HG03520 (cell line): ENCODE measurements around the gene PCBP3.
"Not testable (repeated sequence)": the region's sequence is repeated elsewhere in the genome, so short reads cannot be mapped to it uniquely, and the experiment has no call there.

Source experiments
- ATAC-seq: cut with Tn5 transposase; IDR thresholded peaks from one replicate; pipeline ENCODE4 v1.9.1; 2021; ENCODE audit warnings: mild to moderate bottlenecking, moderate library complexity; ENCODE audit not compliant: unreplicated experiment

PCBP3 gene

DNA sequence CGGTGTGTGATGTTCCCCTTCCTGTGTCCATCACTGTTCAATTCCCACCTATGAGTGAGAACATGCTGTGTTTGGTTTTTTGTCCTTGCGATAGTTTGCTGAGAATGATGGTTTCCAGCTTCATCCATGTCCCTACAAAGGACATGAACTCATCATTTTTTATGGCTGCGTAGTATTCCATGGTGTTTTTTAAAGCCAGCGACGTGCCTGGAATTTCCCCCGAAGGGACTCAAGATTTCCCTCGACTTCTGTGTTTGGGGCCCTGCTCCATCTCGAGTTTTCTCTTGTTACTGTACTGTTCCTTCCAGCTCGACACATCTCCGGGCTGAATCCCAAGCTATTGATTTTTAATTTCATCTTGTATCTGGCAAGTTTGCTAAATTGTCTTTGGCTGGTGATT lies 309.0 kb downstream of the PCBP3 start:
- not testable (repeated sequence) for ATAC-seq

DNA sequence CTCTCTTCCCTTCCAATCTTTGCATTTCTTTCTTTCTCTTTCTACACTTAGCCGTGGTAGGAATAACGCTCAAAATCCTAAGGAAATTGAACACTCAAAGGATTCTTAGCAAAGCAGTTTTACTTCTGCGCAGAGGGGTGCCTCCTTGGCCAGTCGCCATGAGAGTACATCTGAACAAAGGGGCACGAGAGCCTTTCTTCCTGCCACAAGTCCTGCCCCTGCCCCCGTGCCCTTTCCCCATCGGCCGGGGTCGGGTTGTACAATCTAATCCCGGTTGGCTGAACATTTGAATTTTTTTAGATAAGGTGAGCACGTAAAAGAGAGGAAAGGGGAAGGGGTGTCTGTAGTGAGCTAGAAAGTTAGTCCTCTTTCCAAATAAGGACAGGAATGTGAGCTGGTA lies 309.4 kb downstream of the PCBP3 start:
- ATAC-seq: no peak

DNA sequence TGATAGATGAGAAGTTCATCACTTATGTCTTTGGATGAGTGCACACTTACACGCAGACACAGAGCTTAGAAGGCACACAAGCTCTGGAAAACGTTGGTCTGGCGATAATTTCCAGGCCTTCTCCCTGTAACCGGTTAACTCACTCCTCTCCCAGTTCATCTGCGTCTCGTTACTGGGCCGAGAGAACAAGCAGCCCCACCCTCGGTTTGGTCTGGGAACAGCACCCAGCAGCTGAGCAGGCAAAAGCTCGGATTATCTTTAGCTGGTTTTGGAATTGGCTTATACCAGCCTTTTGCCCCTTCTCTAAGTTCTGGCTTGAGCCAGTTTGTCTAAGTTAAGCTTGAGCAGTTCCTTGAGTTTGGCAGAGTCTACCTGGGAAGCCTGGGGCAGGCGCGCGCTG lies 310.7 kb downstream of the PCBP3 start:
- ATAC-seq: no peak

DNA sequence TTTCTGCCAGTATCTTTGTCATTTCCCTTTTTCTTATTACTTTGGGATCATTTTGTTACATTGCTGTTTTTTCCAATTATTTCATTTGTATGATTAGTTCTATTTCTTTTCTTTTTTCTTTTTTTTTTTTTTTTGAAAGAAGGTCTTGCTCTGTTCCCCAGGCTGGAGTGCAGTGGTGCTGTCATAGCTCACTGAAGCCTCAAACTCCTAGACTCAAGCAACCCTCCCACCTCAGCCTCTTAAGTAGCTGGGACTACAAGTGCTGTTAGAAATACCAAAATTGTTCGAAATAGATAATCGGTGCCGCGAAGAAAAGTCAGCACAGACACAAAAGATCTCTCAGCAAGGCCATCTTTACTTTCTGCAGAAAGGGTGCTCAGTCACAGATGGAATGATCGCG lies 311.4 kb downstream of the PCBP3 start:
- ATAC-seq: no peak

DNA sequence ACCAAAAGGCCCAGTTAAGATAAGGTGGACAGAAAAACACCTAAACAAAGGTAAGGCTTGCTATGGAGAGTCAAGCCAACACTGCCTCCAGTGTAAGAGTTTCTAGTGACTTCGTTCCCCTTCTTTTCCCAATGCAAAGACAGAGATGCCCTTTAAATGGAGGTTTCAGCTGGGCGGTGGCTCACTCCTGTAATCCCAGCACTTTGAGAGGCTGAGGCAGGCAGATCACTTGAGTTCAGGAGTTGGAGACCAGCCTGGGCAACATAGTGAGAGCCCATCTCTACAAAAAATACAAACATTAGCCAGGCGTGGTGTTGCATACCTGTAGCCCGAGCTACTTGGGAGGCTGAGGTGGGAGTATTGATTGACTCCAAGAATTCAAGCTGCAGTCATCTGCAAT lies 314.0 kb downstream of the PCBP3 start:
- ATAC-seq: no peak

DNA sequence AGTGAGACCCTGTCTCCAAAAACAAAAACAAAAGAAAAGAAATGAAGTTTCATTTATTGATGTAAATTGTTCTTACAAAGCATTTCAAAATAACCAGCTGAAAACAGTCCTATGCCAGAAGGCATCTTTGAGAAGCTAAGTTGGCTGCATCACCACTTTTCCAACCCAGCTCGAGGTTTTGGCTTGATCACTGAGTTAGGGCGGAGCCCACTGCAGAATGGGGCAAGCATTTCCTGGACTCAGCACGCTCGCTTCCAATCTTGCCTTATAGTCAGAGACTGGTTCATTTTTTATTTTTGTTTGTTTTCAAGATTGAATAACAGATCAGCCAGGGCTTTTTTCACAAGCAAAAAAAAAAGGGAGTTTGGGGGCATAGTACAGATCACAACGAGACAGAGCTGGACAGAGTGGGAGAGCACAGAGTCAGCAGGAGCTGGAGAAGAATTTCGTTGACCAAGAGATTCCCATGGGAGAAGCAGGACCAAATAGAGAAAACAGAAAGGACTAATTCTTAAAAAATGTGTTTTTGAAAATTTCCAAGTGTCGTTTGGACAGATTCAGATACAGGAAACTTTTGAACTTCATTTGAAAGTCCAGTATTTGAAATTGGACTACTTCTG lies 314.6 kb downstream of the PCBP3 start:
- ATAC-seq: no peak

DNA sequence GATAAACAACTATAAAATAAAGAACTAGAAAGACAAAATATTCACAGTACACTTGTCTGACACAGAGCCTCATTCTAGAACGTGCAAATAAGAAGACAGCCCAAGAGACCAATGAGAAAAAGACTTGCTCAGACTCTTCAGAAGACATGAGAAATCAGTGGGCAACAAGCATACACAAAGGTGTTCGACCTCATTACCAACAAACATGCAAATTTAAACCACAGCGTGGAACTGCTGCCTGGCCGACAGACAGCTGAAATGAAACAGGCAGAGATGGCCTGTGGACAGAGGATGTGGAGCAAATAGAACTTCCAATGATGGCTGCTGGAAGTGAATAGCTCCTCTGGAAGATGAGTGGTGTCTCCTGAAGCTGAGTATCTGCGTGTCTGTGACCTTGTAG lies 315.7 kb downstream of the PCBP3 start:
- no peak for ATAC-seq

DNA sequence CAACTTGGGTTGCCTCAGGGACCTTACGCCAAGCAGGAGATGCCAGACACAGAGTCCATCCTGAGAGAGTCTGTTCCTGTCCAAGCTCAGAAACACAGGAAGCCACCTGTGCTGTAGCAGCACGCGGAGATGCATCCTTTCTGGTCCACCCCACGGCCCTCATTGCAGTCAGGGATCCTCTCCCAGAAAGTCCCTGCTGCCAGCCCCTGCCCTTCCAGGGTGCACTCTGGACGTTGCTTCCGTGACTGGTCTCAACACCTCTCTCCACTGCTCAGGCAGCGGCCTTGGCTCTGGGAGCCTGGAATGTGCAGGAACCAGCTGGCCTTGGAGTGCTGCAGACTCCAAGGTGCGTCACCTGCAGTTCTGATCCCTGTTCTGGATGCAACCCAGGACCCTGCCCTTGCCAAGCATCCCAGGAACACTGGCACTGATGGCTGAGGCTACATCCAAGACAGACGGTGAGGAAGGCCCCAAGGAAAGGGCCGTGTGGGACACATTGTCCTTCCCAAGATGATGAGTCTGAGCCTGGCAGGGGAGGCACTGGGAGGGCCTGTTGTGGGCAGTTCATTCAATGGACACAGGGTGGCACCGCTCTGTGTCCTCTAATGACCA lies 316.4 kb downstream of the PCBP3 start:
- ATAC-seq: no peak

DNA sequence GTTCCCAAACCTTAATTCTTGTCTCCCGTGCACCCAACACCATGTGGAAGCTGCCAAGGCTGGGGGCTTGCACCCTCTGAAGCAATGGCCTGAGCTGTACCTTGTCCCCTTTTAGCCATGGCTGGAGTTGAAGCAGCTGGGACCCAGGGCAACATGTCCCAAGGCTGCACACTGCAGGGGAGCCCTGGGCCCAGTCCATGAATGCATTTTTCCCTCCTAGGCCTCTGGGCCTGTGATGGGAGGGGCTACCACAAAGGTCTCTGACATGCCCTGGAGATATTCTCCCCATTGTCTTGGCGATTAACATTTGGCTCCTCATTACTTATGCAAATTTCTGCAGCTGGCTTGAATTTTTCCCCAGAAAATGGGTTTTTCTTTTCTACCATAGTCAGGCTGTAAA lies 317.9 kb downstream of the PCBP3 start:
- ATAC-seq: not testable (repeated sequence)

DNA sequence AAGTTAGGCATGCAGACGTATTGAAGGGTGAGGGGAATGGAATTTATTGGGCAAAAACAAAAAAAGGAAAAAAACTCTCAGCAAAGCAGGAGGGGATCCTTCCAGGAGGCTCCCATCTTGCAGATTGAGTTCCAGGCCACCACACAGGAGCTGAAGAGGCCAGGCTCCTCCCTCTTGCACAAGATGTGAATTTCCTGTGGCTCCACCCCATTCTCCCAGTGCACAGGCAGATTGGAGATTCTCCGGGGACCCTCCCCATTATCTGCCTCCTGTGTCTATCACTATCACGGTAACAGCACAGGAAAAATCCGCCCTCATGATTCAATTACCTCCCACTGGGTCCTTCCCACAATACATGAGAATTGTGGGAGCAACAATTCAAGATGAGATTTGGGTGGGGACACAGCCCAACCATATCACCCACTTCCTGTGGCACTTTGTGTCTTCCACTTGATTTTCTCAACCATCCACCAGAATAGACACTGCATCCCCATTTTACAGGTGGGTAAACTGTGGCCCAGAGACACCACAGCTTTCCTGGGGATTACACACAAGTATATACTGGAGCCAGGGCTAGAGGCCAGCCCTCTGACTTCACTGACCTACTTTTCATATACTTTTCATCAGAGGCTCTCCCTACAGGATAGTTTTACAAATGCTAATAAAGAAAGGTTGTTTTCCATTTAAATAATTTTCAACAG lies 319.2 kb downstream of the PCBP3 start:
- no peak for ATAC-seq

DNA sequence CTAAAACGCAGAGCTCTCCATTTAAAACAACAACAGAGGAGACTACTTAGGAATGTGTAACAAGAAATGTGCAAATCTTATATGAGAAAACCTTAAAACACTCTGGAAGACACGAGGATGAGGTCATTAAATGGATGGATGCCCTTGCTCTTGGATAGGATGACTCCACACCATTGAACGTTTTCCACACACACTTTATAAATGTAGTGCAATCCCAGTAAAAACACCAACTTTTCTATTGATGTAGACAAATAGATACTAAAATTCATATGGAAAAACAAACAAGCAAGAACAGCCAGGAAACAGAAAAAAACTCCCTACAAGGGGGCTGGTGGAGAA lies 319.7 kb downstream of the PCBP3 start:
- no peak for ATAC-seq

DNA sequence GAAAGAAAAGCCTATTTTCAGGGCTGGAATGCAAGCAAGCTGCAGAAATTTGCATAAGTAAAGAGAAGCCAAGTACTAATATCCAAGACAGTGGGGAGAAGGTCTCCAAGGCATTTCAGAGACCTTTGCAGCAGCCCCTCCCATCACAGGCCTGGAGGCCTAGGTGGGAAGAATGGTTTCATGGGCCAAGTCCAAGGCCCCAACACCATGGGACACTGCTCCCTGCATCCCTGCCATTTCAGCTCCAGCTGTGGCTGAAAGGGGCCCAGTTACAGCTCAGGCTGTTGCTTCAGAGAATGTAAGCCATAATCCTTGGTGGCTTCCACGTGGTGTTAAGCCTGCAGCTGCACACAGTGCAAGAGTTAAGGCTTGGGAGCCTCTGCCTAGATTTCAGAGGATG lies 321.1 kb downstream of the PCBP3 start:
- no peak for ATAC-seq

DNA sequence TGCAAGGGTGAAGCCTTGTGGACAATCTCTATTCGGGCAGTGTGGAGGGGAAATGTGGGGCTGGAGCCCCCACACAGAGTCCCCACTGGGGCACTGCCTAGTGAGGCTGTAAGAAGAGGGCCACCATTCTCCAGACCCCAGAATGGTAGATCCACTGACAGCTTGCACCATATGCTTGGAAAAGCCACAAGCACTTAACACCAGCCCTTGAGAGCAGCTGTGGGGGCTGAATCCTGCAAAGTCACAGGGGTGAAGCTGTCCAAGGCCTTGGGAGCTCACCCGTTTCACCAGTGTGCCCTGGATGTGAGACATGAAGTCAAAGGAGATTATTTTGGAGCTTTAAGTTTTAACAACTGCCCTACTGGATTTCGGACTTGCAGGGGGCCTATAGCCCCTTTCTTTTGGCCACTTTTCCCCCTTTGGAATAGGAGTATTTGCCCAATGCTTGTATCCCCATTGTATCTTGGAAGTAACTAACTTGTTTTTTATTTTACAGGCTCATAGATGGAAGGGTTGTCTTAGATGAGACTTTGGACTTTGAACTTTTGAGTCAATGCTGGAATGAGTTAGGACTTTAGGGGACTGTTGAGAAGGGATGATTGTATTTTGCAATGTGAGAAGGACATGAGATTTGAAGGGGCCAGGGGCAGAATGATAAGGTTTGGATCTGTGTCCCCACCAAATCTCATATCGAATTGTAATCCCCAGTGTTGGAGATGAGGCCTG lies 321.7 kb downstream of the PCBP3 start:
- no peak for ATAC-seq

DNA sequence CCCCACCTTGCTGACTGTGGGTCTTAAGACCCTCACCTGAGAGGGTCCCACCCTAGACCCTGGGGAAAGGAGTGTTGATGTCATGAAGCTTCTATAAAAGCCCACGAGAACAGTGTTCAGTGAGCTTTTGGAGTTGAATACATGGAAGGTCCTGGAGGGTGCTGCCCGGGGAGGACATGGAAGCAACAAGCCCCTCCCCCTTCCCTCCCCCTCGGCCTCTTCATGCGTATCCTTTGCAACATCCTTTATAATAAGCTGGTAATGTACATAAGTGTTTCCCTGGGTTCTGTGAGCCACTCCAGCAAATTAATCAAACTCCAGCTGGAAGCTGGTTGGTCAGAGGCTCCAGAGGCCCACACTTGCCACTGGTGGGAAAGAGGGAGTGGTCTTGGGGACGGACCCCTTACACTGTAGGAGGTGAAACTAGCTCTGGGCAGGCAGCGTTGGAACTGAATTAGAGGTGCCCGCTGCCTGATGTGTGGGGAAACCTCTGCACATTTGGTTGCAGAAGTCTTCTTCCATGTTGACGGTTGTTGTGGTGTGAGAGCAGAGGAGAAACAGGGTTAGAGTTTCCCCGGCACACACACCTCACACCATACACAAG lies 323.4 kb downstream of the PCBP3 start:
- ATAC-seq: no peak

DNA sequence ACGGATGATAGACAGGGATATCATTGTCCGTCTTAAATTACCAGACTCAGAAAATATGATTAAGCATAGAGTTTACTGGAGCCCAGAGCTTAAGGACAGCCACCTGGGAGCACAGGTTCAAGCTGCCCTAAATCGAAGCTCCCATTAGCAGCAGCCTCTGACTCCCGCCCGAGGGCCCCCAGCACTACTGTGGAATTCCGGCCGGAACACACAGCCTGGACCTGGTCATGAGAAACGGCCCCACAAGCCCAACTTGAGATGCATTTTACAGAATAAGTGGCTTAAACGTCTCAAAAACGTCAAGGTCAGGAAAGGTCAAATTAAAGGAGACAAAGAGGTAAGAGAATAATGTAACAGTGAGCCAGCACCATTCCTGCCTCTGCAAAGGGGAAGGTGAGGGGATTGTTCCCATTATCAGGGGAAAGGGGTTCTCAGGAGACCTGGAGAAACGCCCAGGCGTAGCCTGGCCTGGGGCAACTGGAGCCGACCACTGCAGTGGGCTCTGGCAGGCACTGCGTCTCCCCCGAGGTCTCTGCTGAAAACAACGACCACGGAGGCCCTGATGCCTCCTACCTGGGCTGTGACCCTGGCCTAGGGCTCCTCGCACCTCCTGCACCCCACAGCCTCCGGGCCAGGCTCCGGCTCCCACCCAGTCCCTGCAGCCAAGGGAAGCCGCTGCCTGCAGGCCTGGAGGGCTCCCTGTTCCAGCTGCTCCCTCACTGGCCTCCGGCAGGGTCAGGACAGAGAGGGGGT lies 326.6 kb downstream of the PCBP3 start:
- no peak for ATAC-seq

DNA sequence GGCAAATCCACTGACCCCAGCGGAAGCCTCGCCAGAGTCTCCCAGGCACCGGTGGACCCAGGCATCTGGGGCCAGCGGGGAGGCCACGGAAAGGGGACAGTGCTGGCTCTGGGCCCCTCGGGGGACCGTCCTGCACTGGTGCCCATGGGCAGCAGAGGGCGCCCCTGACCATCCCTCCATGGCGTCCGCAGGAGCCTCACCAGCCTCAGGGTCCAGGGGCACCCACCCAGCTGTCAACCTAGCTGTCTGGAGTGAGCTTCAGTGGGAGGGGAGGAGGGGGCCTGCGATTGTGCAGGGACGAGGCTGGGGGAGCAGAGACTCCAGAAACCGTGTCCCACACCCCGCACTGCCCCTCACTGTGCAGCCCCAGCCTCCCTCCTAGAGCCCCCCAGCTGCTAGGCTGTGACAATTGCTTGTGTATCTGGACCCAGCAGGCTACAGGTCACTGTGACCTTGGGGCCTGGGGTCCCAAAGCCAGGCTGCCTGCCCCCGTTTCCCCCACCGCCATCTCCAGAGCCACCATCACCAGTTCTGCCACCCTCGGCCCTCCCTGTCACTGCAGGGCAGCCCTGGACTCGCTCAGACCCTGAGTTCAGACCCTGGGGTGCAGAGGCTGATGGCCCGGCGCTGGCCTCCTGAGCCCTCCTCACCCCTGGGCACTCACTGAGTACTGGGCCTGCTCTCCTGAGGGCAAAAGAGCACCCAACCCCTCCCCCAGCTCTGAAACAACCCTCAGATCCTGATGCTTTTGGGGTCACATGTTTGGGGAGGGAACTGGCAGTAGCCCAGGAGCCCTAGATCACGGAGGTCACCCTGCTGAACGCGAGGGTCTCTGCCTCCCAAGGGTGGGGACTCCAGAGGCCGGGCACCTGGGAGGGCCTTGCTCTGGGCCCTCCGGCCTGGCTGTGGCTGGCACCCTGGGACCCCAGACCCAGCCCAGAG lies 327.4 kb downstream of the PCBP3 start:
- no peak for ATAC-seq

DNA sequence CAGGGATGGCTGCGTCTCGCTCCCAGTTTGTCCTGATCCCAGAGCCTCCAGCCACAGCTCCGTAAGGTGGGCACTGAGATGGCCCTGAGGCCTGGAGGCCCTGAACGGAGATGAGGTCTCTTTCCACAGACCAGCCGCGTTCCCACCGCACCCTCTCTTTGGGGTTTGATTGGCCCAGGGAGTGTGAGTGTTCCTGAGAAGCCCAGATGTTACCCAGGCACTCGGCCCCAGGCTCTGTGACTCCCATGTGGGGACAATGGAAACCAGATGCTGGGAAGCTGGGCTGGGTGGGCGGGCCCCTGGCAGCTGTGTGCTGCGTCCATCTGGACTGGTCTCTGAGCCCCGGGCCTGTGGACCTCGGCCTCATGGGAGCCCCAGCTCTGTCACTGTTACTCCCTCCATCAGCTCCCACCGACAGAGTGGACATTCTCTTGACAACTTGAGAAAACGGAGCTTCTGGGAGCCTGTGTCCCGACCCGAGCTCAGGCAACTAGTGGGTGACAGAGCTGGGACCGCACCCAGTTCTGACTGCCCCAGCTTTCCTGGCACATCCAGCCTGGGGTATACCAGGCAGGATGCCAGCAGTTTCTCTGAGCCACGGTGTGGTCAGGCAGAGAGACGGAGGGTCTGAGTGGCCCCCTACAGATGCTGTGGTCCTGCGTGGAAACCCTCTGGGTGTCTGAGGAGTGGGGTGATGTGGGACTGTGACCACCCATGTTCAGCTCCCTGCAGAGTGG lies 328.3 kb downstream of the PCBP3 start:
- ATAC-seq: no peak

DNA sequence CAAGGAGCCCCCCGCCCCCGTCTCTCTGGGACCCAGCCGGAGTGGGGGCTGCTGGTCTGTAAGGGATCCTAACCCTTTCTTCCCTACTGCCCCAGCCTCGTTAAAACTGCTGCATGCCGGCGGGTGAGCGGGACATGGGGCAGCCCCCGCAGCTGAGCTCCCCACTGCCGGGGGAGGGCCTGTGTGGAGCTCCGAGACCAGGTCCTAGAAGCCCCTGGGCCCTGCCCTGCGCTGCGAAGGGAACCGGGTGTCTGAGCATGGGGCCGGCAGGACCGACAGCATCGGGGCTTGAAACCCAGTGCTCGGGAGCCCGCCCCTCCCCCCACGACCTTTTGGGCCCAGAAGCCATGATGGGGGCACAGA lies 328.8 kb downstream of the PCBP3 start:
- ATAC-seq: no peak
